H1 (cell line): ENCODE measurements around the gene WSCD1. TPM values are rescaled to one million over a fixed set of nuclear protein-coding genes. Genes with fewer than 3 reads are reported as not detected.

Experiments used
- CTCF ChIA-PET: fragments of 300-600 bp; sonication (Branson Sonifier 250); formaldehyde crosslinking; loops from one replicate; lab custom pipeline; 2021; ENCODE audit not compliant: partially characterized antibody; lab: Charles Lee
- POLR2A ChIA-PET: fragments of 300-600 bp; sonication (Branson Sonifier 250); formaldehyde crosslinking; loops from one replicate; lab custom pipeline; 2021; ENCODE audit warnings: inconsistent platforms; ENCODE audit not compliant: partially characterized antibody; lab: Charles Lee
- DNase-seq, 2 experiments: peaks; one replicate each; pipeline versions ENCODE4 v3.0.0 to v3.0.0-alpha.2; 2010 to 2022; ENCODE audit warnings: low spot score in 2 of 2, low read depth in 1 of 2, mixed read lengths in 1 of 2
- FAIRE-seq: peaks from 2 replicates; lab custom pipeline; 2011; peaks lifted over from hg19 to GRCh38; lab: Jason Lieb, UNC
- H2AFZ ChIP-seq: 2 replicates; pipeline ENCODE4 v1.8.1; 2012; ENCODE audit warnings: low read length, inconsistent platforms
- H2AK5ac ChIP-seq: 2 replicates; pipeline ENCODE4 v1.6.1; 2013; ENCODE audit warnings: low read depth, low read length
- H2BK120ac ChIP-seq: replicated peaks from 2 replicates; pipeline ENCODE3; 2013; ENCODE audit warnings: low read depth, low read length, inconsistent platforms
- H2BK12ac ChIP-seq: 2 replicates; pipeline ENCODE4 v1.6.1; 2013; ENCODE audit warnings: low read depth, low read length
- H2BK15ac ChIP-seq: 2 replicates; pipeline ENCODE4 v1.6.1; 2013; ENCODE audit warnings: low read length
- H2BK20ac ChIP-seq: 2 replicates; pipeline ENCODE4 v1.6.1; 2013; ENCODE audit warnings: low read length
- H2BK5ac ChIP-seq: 2 replicates; pipeline ENCODE4 v1.6.1; 2013; ENCODE audit warnings: low read depth, low read length
- H3K14ac ChIP-seq: 2 replicates; pipeline ENCODE4 v1.6.1; 2013; ENCODE audit warnings: inconsistent platforms; ENCODE audit not compliant: insufficient read length
- H3K18ac ChIP-seq: 2 replicates; pipeline ENCODE4 v1.6.1; 2013; ENCODE audit warnings: low read length; ENCODE audit errors: extremely low read depth
- H3K23ac ChIP-seq: 2 replicates; pipeline ENCODE4 v1.6.1; 2013; ENCODE audit warnings: inconsistent platforms; ENCODE audit not compliant: insufficient read length
- H3K23me2 ChIP-seq: 2 replicates; pipeline ENCODE4 v1.6.1; 2013; ENCODE audit warnings: low read depth, low read length
- H3K27ac ChIP-seq: 2 replicates; pipeline ENCODE4 v1.6.1; 2011; ENCODE audit warnings: low read depth, low read length, inconsistent platforms
- H3K27me3 ChIP-seq, 4 experiments: replicated peaks in 1 of 4; 1 replicate in 1 of 4; 2 replicates in 3 of 4; pipeline versions ENCODE4 v1.6.1 to v1.8.1; 2011 to 2013; ENCODE audit warnings: low read length in 3 of 4, mild to moderate bottlenecking in 3 of 4, inconsistent platforms in 2 of 4, mixed read lengths in 2 of 4, moderate library complexity in 1 of 4; ENCODE audit not compliant: control insufficient read depth in 3 of 4, insufficient read depth in 3 of 4; ENCODE audit errors: extremely low read depth in 1 of 4
- H3K36me3 ChIP-seq, 4 experiments: 2 replicates each; pipeline versions ENCODE4 v1.6.1 to v1.8.1; 2011 to 2013; ENCODE audit warnings: mild to moderate bottlenecking in 4 of 4, low read length in 3 of 4, moderate library complexity in 2 of 4, control low read depth in 1 of 4, inconsistent platforms in 1 of 4; ENCODE audit not compliant: insufficient read depth in 4 of 4, control insufficient read depth in 2 of 4
- H3K4ac ChIP-seq: replicated peaks from 2 replicates; pipeline ENCODE3; 2013; ENCODE audit warnings: low read length, low read depth, mixed read lengths, inconsistent platforms; ENCODE audit not compliant: insufficient read length
- H3K4me1 ChIP-seq, 4 experiments: replicated peaks in 1 of 4; 1 replicate in 1 of 4; 2 replicates in 3 of 4; pipeline versions ENCODE4 v1.6.1 to v1.8.1; 2011 to 2013; ENCODE audit warnings: low read length in 3 of 4, inconsistent platforms in 2 of 4, mixed read lengths in 1 of 4; ENCODE audit not compliant: insufficient read depth in 4 of 4, control insufficient read depth in 3 of 4
- H3K4me2 ChIP-seq, 2 experiments: 2 replicates each; pipeline versions ENCODE4 v1.6.1 to v1.8.1; 2011 to 2013; ENCODE audit warnings: low read depth in 2 of 2, low read length in 2 of 2, control low read depth in 1 of 2, inconsistent platforms in 1 of 2, mild to moderate bottlenecking in 1 of 2; ENCODE audit not compliant: insufficient read depth in 1 of 2
- H3K4me3 ChIP-seq, 4 experiments: fragments of 200-600, 300-600 bp in 1 of 4; sonication (generic), shearing (Covaris generic), sonication (Bioruptor Twin) in 1 of 4; 2 replicates each; pipeline versions ENCODE4 v1.5.1 to v1.8.1; 2011 to 2016; ENCODE audit warnings: low read length in 4 of 4, low read depth in 3 of 4, control low read depth in 2 of 4, inconsistent platforms in 2 of 4, mild to moderate bottlenecking in 2 of 4, mixed read lengths in 1 of 4, moderate library complexity in 1 of 4; ENCODE audit not compliant: insufficient read depth in 2 of 4; ENCODE audit errors: extremely low read depth in 1 of 4
- H3K56ac ChIP-seq: replicated peaks from 2 replicates; pipeline ENCODE3; 2013; ENCODE audit warnings: low read depth, mild to moderate bottlenecking, mixed read lengths, low read length, inconsistent platforms; ENCODE audit not compliant: insufficient read length
- H3K79me1 ChIP-seq: 2 replicates; pipeline ENCODE4 v1.6.1; 2013; ENCODE audit warnings: low read depth, low read length, control low read depth
- H3K79me2 ChIP-seq, 2 experiments: 2 replicates each; pipeline versions ENCODE4 v1.6.1 to v1.8.1; 2012 to 2013; ENCODE audit warnings: low read length in 2 of 2, mild to moderate bottlenecking in 2 of 2, inconsistent platforms in 1 of 2; ENCODE audit not compliant: insufficient read depth in 2 of 2, control insufficient read depth in 1 of 2
- H3K9ac ChIP-seq, 4 experiments: replicated peaks in 1 of 4; 1 replicate in 1 of 4; 2 replicates in 3 of 4; pipeline versions ENCODE4 v1.6.1 to v1.8.1; 2011 to 2013; ENCODE audit warnings: low read depth in 3 of 4, low read length in 3 of 4, control low read depth in 2 of 4, mild to moderate bottlenecking in 2 of 4, moderate library complexity in 2 of 4, inconsistent platforms in 1 of 4; ENCODE audit errors: extremely low read depth in 1 of 4
- H3K9me3 ChIP-seq, 2 experiments: 2 replicates each; pipeline versions ENCODE4 v1.6.1 to v1.8.1; 2012 to 2013; ENCODE audit warnings: mild to moderate bottlenecking in 2 of 2, moderate library complexity in 2 of 2, control low read depth in 1 of 2, inconsistent platforms in 1 of 2, low read depth in 1 of 2, low read length in 1 of 2, mixed read lengths in 1 of 2; ENCODE audit not compliant: insufficient read depth in 2 of 2
- H4K20me1 ChIP-seq, 2 experiments: replicated peaks in 1 of 2; 2 replicates each; pipeline versions ENCODE3 to v1.8.1; 2011 to 2013; ENCODE audit warnings: inconsistent platforms in 2 of 2, low read length in 2 of 2, mild to moderate bottlenecking in 1 of 2; ENCODE audit not compliant: insufficient read depth in 2 of 2, control insufficient read depth in 1 of 2
- H4K5ac ChIP-seq: 2 replicates; pipeline ENCODE4 v1.6.1; 2013; ENCODE audit warnings: low read length, low read depth, mixed read lengths, inconsistent platforms; ENCODE audit not compliant: insufficient read length
- H4K8ac ChIP-seq: 2 replicates; pipeline ENCODE4 v1.8.0; 2013; ENCODE audit warnings: mild to moderate bottlenecking, moderate library complexity, low read length, inconsistent platforms; ENCODE audit not compliant: insufficient read depth; ENCODE audit errors: extremely low read depth
- H4K91ac ChIP-seq: replicated peaks from 2 replicates; pipeline ENCODE3; 2013; ENCODE audit warnings: low read length, mixed read lengths, inconsistent platforms; ENCODE audit not compliant: insufficient read length
- ATF3 ChIP-seq: IDR thresholded peaks from 2 replicates; pipeline ENCODE4 v1.6.1; 2011; ENCODE audit warnings: low read depth, mild to moderate bottlenecking, low read length; ENCODE audit not compliant: insufficient read depth
- JUN ChIP-seq: IDR thresholded peaks from 2 replicates; pipeline ENCODE4 v1.6.1; 2011; ENCODE audit warnings: low read depth, mild to moderate bottlenecking, improper control_type of control experiment, low read length
- RXRA ChIP-seq: IDR thresholded peaks from 2 replicates; pipeline ENCODE4 v1.6.1; 2011; ENCODE audit warnings: low read depth, mild to moderate bottlenecking, low read length, moderate library complexity; ENCODE audit not compliant: insufficient read depth
- WGBS, 2 experiments: shearing (Covaris generic) in 1 of 2; methylation state at CpG; one replicate each; pipeline versions ENCODE4 v1.1.6 to v1.1.7; 2013 to 2015; ENCODE audit warnings: low lambda C conversion rate in 2 of 2, mixed read lengths in 2 of 2, inconsistent platforms in 1 of 2, low coverage in 1 of 2, missing lambda C conversion rate in 1 of 2; ENCODE audit not compliant: insufficient replicate concordance in 2 of 2, insufficient coverage in 1 of 2, insufficient read length in 1 of 2; ENCODE audit errors: extremely low coverage in 1 of 2, missing lambda C conversion rate in 1 of 2; 5-methylcytosine and 5-hydroxymethylcytosine counted together
- polyA plus RNA-seq, 7 experiments: library from polyadenylated mRNA; depleted of rRNA in 3 of 7; stranded (reverse) in 5 of 7; unstranded in 2 of 7; fragments of >200 nt in 5 of 7; fragments of 200-250 nt in 2 of 7; gene quantifications; 1 replicate in 5 of 7; 2 replicates in 1 of 7; 4 replicates in 1 of 7; pipeline versions ENCODE4 v1.2.1 to v1.2.3, GENCODE V29; 2011 to 2013; ENCODE audit warnings: missing spikeins in 2 of 7, mixed read lengths in 2 of 7
- total RNA-seq: library from RNA; stranded (reverse); fragmentation: NEBNext Ultra II Directional; extraction: Animal tissue kit (Norgen Biotek cat#: 25700); gene quantifications from 2 replicates; pipeline ENCODE4 v1.2.1, GENCODE V29; 2021

WSCD1 gene
- total and polyA plus RNA-seq, 2 of the 8 experiments (the other 6 are each of a cell fraction or from before 2014, with no cell fraction given): 21.9 to 39.0 TPM

- ChIA-PET POLR2A (no interaction called here), CTCF (interaction anchor here (0.9 to 1.5 kb wide), 2 partner anchors 248 to 253 kb away, joined by 3 read pairs; no protein-coding TSS in a partner anchor)
- H4K20me1 ChIP-seq: no peaks in the 10 kb centered on the region
- H2AK5ac ChIP-seq: no peak overlapping the region
- H3K4me1 ChIP-seq: no peaks in the 10 kb centered on the region; a peak in 1 of 7 replicates
- H2BK120ac ChIP-seq: no peak overlapping the region
- no peak overlapping the region for H4K5ac ChIP-seq
- no peak overlapping the region for H3K27ac ChIP-seq
- H2BK12ac ChIP-seq: no peak overlapping the region
- 84% methylated on average over 4 of the region's 4 CpGs; no CpG with 5 or more reads in 1 of the 2 experiments for WGBS, 2 experiments
- no peak overlapping the region for H3K23ac ChIP-seq
- no peak overlapping the region for H3K14ac ChIP-seq
- H4K8ac ChIP-seq: no peak overlapping the region
- H2BK5ac ChIP-seq: no peak overlapping the region
- H4K91ac ChIP-seq: no peak overlapping the region
- H3K4me2 ChIP-seq: no peak overlapping the region
- no peak overlapping the region for H3K56ac ChIP-seq
- no peak overlapping the region for H3K18ac ChIP-seq
- no peaks in the 10 kb centered on the region for H3K36me3 ChIP-seq
- FAIRE-seq (no peak), DNase-seq (no peak)
- H2BK15ac ChIP-seq: no peak overlapping the region
- 0 out of 2 replicates have a peak overlapping the region, but pooled peaks have one; percentile 22 for H2AFZ ChIP-seq
- no peak overlapping the region for H2BK20ac ChIP-seq
- H3K79me1 ChIP-seq: no peaks in the 10 kb centered on the region
- H3K4ac ChIP-seq: no peak overlapping the region
- TF ChIP-seq JUN: no peak
- TF ChIP-seq RXRA: no peak
- no peak for TF ChIP-seq ATF3
- H3K9me3 ChIP-seq: no peaks in the 10 kb centered on the region
- no peaks in the 10 kb centered on the region for H3K79me2 ChIP-seq
- H3K27me3 ChIP-seq: no peaks in the 10 kb centered on the region
- H3K23me2 ChIP-seq: no peaks in the 10 kb centered on the region
- no peak overlapping the region for H3K4me3 ChIP-seq
- H3K9ac ChIP-seq: no peak overlapping the region
These were observed 23.7 kb upstream of the WSCD1 start for GRCh38 chr17:6046431-6046830.
